ENCODE results near the gene CD55.

DNA sequence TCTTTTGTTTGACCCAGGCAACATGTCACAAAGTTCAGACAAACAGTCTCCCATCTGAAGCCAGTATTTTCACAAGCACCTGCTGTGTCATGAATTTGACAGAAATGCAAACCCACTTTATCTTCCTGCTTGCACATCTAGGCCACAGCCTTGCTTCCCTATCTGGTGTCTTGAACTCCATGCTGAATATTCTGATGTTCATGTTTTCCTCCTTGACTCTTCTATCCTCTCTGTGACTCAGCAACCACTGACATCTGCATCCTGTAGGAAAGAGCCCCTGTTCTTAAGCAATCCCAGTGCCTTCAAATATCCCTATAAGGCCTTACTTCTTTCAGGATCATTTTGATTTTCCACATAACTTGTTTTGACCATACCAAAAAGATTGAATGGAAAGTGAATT, 6.5 kb downstream of the CD55 start:
- TF ChIP-seq, protein P1, sequence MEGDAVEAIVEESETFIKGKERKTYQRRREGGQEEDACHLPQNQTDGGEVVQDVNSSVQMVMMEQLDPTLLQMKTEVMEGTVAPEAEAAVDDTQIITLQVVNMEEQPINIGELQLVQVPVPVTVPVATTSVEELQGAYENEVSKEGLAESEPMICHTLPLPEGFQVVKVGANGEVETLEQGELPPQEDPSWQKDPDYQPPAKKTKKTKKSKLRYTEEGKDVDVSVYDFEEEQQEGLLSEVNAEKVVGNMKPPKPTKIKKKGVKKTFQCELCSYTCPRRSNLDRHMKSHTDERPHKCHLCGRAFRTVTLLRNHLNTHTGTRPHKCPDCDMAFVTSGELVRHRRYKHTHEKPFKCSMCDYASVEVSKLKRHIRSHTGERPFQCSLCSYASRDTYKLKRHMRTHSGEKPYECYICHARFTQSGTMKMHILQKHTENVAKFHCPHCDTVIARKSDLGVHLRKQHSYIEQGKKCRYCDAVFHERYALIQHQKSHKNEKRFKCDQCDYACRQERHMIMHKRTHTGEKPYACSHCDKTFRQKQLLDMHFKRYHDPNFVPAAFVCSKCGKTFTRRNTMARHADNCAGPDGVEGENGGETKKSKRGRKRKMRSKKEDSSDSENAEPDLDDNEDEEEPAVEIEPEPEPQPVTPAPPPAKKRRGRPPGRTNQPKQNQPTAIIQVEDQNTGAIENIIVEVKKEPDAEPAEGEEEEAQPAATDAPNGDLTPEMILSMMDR (IDR thresholded peaks at IDR 0.05 in 2 of 3, conservative IDR thresholded peaks at IDR 0.05 in 1 of 3; ENCODE audit: borderline replicate concordance in 1 of 3, insufficient read depth in 1 of 3, low read depth in 2 of 3, low read length in 2 of 3): no peak
- TF ChIP-seq CBX3 (IDR thresholded peaks at IDR 0.05; ENCODE audit: low read depth) (no peak), POLR2A (IDR thresholded peaks at IDR 0.05; ENCODE audit: borderline replicate concordance, extremely low read depth, insufficient read depth, insufficient read length) (no peak), EZH2 (IDR thresholded peaks at IDR 0.05) (no peak), EZH2phosphoT487 (IDR thresholded peaks at IDR 0.05; ENCODE audit: borderline replicate concordance) (no peak), POLR2AphosphoS5 (IDR thresholded peaks at IDR 0.05; ENCODE audit: low read depth, low read length) (no peak), JUND (IDR thresholded peaks at IDR 0.05) (no peak), SP1 (IDR thresholded peaks at IDR 0.05; ENCODE audit: low read depth) (no peak)
- TF ChIP-seq, protein P2, sequence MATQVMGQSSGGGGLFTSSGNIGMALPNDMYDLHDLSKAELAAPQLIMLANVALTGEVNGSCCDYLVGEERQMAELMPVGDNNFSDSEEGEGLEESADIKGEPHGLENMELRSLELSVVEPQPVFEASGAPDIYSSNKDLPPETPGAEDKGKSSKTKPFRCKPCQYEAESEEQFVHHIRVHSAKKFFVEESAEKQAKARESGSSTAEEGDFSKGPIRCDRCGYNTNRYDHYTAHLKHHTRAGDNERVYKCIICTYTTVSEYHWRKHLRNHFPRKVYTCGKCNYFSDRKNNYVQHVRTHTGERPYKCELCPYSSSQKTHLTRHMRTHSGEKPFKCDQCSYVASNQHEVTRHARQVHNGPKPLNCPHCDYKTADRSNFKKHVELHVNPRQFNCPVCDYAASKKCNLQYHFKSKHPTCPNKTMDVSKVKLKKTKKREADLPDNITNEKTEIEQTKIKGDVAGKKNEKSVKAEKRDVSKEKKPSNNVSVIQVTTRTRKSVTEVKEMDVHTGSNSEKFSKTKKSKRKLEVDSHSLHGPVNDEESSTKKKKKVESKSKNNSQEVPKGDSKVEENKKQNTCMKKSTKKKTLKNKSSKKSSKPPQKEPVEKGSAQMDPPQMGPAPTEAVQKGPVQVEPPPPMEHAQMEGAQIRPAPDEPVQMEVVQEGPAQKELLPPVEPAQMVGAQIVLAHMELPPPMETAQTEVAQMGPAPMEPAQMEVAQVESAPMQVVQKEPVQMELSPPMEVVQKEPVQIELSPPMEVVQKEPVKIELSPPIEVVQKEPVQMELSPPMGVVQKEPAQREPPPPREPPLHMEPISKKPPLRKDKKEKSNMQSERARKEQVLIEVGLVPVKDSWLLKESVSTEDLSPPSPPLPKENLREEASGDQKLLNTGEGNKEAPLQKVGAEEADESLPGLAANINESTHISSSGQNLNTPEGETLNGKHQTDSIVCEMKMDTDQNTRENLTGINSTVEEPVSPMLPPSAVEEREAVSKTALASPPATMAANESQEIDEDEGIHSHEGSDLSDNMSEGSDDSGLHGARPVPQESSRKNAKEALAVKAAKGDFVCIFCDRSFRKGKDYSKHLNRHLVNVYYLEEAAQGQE (IDR thresholded peaks at IDR 0.05; ENCODE audit: low read depth): no peak
